Stimulated activated CD4-positive, alpha-beta T cell treated with anti-CD3 and anti-CD28 coated beads, Interleukin-12 subunit alpha, Interleukin-12 subunit beta, amount 100 ng/mL, for 24 hours (primary cell): ENCODE measurements around the gene ANXA4.
"Not testable (repeated sequence)": the region's sequence is repeated elsewhere in the genome, so short reads cannot be mapped to it uniquely, and the experiment has no call there.

Source experiments
- DNase-seq, 2 experiments: peaks; one replicate each; pipeline ENCODE4 v3.0.0-alpha.2; 2020; ENCODE audit warnings: low read depth in 2 of 2

Gene ANXA4

DNA sequence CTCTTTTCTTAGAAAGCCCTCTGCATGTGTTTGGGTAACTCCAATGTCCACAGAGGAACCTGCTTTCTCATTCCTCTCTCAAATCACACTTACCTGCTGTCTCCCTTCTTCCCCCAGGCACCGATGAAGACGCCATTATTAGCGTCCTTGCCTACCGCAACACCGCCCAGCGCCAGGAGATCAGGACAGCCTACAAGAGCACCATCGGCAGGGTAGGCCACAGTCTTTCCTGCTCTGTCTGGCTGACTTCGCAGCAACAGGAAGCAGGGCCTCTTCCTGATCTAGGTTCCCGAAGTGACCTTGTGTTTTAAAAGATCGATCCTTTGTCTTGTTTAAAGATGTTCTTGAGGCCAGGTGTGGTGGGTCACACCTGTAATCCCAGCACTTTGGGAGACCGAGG, 62.5 kb downstream of the ANXA4 start:
- no peak for DNase-seq

DNA sequence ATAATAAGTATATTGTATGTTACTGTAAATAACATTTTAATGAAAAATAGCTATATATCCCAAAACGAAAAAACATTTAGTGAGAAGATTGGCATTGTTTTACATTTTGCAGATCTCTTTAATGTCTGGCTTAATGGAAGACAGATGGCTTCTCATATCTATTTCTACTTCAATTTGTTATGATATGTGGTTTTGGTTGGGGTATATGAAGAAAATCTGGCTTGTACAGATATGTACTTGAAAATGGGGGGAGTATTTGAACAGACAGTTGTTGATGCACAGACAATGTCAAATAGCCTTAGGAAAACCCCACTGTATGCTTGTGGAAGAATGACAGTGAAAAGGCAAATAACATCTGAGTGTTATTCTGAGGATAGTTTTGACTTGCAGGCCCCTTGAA, 64.0 kb downstream of the ANXA4 start:
- no peak for DNase-seq

DNA sequence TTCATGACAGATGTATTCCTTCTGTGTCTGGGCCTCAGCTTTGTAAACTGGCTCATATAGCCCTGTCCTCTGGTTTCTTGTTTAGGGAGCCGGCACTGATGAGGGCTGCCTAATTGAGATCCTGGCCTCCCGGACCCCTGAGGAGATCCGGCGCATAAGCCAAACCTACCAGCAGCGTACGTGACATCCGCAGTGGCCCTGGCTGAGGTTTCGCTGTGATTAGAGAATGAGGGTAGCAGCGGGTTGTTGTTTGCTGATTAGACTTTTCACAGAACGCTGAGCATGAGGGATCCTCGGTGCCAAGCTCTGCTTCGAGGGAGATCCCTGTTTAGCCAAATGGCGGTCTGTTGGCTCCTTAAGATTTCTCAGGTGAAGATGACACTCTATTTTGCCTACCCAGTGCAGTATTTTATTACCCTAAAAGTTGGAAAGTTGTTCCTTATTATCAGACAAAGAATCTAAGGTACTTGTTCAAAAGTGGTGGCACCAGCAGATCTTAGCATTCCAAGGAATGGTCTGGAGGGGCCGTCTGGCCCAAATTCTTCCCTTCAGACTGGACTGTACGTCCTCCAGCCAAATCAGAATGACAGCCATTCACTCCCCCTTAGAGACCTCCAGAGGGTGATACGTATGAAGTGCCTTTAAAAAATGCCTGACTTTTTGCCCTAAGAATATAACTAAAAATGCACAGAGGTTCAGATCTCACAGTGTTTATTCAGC, 66.0 kb downstream of the ANXA4 start:
- DNase-seq: no peak

DNA sequence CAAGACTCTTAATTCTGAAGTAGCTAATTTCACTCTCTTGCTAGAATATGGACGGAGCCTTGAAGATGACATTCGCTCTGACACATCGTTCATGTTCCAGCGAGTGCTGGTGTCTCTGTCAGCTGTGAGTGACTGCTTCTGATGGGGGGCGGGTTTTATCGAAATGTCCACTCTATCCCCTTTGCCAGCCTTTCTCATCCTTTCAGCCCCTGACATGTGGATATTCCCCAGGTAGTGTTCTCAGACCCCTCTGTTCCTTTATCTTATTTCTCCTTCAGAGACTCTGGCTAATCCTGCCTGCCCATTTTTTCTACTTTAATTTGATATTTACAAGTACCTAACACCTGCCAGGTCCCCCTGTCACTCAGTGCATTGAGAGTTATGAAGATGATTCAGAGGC, 68.6 kb downstream of the ANXA4 start:
- no peak for DNase-seq

DNA sequence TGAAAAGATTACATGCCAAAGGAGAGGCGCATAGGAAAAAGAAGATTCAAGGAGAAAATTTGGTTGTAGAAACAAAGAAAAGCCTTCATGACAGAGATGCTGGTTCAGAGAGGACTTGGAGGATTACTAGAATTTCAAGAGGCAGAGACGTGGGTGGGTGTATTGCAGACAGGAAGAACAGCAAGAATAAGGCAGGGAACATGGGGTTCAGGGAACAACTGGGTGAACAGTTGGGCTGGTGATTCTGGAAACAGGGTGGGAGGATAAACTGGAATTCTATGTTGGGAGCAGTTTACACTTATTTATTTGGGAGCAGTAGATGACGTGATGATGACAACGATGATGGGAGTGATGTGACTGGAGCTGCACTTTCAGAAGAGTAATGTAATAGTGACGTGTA, 69.1 kb downstream of the ANXA4 start:
- no peak for DNase-seq

DNA sequence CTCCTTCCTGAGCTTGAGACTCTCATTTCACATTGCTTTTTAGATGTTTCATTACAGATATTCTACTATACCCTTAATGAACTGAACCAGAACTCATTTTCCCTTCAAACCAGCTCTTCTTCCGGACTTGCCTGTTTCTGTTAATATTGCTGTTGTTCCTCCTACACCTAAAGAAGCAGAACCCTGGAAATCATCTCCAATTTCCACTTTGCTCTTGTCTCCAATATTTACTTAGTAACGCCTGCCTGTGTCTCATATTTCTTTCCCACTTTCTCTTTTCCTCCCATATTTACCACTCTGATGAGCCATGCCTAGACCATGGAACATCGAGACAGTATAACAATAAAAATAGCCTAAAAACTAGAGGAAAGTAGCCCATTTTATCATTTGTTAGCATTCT, 69.7 kb downstream of the ANXA4 start:
- no peak for DNase-seq

DNA sequence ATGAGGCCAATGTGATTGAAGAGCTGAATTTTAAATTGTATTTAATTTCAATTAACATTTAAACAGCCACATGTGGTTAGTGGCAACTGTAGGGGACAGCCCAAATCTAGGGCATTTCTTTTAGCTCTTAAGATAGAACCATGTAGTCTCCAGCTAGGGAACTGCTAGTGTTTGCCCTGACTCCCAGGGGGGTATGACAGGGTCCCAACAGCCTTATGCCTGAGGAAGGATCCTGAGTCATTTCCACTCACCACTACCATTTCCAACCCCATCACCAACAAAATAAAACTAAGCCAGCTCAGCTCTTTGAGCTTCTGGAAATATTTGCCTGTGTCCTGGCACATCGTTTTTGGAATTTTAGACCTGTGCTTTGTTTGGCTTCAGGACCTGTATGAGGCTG, 73.8 kb downstream of the ANXA4 start:
- no peak for DNase-seq

DNA sequence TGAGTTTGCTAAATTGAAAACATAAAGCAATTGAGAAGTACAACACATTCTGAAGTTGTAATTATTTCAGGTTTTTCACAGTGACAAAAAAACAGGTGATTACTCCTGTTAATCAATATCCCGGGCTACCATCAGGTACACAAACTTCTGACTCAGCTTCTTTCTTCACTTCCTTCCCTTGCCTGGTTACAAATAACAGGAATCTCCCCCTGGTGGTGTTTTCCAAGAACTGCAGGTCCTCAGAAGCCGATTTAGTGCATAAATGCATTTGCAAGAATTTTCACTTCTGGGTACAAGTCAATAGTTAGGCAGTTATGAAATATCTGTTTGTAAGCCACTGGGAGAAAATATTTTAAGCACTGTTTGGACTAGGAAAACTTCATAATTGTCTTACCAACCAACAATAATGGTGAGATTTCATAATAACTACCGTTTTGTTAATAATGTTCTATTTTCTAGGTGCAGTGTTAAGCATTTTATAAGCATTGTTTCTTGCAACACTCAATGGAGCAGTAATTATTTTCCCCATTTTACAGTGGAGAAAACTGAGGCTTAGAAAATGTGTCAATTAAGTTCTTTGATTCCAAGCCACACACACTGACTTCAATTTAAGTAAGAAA, 75.1 kb downstream of the ANXA4 start:
- DNase-seq: peak; percentile 39 to 61

DNA sequence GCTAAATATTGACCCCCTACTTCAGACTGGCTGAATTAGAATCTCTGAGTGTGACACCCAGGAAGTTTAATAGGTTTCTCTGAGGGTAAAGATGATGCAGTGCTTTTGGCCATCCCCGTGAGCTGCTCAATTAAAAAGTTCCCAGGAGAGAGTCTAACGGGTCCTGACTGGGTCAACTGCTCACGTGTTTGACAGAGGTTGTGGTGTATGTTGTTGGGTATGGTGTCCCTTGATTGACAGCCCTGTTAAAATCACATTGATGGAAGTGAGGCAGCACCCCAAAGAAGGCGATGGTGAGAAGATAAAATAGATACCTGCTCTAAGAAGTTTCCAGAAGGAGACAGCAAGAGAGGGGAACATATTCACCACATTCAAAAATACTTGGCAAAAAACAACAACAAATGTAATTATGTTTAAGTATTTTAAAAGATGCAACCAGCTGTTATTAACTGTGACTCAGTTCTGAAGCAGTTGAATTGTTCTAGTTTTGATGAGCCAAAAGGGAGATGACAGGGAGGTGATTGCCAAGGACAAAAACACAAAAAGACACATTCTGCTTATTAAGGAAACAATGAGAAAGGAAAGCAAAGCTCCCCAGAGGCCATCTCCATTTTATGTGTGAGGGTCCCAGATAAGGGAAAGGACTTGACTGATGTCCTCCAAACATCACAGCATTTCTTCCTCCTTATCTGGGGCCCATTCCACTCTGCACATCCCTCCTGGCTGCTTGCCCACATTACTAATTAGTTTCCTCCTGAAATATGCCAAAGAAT, 76.0 kb downstream of the ANXA4 start:
- no peak for DNase-seq

DNA sequence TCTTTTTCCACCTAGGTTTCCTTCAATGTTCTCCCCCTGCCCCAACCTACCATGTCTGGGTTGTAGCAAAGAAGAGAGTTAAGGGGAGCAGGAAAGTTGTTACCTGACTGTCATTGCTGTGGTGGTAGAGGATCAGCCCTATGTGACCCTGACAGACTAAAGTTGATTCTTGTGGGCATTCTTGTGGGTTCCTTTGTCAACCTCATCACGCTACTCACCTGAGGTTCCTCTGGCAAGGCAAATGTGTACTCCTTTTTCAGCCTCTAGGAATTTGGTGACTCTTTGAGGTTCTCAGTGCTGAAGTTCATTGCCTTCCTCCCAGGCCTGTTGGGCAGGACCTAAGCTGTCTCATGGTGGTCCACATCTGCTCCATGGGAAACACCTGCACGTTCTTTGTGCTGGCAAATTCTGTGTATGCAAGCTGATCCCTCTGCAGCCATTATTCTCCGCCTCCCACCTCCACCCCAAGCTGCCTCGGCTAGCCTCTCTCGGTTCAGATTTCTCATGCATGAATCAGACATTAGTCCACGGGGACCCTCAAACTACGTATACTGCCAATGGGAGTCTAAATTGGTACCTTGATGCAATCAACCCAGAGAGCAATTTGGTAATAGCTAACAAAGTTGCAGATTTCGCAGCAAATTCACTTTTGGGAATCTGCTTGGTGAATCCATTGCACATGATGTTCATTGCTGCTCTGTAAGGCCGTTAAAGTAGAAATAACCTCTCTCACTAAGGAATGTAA, 86.0 kb downstream of the ANXA4 start:
- no peak for DNase-seq

DNA sequence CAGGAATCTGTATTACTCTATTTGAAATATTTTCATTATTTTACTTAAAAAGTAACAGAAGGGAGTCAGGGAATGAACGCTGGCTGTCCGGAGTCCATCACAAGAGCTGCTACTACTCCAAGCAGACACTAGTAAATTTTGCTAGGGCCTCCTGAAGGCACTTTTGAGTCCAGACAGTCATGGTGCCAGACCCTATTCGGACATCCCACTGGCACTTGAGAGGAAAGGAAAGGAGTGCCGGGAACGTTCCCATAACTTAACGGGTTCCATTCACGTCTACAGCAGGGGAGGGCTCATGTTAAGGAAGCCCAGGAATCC, 87.0 kb downstream of the ANXA4 start:
- DNase-seq: no peak

DNA sequence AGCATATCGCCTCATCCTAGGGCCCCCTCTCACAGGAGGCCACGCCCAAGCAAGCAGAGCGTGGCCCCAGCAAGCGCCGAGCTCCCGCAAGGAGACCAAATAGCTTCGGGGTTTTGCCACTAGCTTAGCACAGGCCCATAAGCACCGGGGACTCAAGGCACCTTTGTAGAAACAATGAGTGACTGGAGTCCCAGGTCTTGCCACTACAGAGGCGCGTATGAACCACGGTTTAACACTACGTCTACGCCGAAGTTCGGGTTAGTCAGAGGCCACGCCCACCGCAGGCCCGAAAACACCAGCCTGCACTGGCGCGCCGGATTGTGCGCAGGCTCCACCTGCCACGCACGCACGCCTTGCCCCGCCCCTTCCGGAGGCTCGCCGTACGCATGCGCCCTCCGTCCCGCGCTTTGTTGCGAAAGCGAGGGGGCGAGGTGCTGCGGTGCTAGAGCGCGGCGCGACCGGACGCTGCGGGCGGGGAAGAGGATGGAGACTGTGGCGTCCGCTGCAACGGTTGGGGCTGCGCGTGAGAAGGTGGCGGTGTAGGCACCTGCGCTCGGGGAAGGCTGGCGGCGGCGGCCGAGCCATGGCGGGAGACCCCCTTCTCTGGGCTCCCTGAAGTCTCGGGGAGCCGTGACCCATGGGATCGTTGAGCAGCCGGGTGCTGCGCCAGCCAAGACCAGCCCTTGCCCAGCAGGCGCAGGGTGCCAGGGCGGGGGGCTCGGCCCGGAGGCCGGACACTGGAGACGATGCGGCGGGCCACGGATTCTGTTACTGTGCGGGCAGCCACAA, 87.5 kb downstream of the ANXA4 start, which contains the start of gene GMCL1:
Gene GMCL1 (plus strand): TSS at position 405 of the 789 bp plus-strand sequence. CDS start 233 bp downstream, at position 638.
- DNase-seq: peak; percentile 97 to 98

DNA sequence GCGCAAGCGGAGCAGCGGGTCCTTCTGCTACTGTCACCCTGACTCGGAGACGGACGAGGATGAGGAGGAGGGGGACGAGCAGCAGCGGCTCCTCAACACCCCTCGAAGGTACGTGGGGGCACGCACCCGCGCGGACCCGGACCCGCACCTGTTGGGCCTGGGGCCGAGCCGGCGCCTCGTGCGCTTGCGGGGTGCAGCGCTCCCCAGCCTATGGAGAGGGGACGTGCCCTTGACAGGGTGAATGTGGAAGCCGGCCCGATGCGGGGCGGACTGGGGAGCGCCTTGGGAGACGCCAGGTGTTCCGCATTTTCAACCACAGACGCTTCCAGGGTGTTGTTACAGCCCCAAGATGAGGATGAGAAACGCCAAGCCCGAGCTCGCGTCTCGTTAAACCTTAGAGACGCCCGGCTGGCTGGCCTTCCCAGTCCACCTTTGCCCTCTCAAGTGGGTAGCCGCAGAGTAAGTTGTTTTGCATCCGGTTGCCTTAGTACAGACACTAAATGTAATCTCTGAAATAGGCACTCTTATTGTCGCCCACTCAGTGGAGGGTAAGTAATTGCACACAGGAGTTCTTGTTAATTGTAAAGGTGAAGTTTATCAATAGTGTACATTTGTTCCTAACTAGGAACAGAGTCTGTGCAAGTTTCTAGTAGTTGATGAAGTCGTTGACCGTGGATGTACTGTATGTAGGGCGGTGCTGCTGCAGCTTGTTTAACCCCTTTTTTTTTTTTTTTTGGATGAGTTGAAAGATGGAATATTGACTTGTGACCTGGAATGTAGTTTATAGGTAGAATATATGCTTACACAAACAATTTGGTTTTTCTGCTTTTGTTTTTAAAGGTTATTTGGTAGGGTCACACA, 88.3 kb downstream of the ANXA4 start:
- peak; percentile 20 to 24 for DNase-seq

DNA sequence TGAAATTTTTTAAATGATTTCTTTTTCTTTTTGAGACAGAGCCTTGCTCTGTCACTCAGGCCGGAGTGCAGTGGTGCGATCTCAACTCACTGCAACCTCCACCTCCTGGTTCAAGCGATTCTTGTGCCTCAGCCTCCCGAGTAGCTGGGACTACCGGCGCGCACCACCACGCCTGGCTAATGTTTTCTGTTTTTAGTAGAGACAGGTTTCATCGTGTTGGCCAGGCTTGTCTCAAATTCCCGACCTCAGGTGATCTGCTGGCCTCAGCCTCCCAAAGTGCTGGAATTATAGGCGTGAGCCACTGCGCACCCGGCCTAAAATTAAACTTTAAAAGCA, 88.9 kb downstream of the ANXA4 start:
- DNase-seq: not testable (repeated sequence)

DNA sequence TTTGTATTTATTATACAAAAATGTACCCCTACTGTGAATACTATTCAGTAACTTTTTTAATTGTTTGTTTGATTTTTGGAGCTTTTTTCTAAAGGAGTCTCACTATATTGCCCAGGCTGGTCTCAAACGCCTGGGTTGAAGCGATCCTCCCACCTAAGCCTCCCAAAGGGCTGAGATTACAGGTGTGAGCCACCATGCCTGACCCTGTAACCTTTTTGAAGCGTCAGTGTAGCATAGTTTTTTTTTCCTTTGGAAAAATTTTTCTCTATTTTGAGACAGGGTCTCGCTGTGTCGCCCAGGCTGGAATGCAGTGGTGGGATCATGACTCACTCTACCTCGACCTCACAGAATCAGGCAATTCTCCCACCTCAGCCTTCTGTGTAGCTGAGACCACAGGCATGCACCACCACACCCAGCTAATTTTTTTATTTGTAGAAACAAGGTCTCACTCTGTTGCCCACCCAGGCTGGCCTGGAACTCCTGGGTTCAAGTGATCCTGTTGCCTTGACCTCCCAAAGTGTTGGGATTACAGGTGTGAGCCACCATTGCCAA, 89.5 kb downstream of the ANXA4 start:
- no peak for DNase-seq

DNA sequence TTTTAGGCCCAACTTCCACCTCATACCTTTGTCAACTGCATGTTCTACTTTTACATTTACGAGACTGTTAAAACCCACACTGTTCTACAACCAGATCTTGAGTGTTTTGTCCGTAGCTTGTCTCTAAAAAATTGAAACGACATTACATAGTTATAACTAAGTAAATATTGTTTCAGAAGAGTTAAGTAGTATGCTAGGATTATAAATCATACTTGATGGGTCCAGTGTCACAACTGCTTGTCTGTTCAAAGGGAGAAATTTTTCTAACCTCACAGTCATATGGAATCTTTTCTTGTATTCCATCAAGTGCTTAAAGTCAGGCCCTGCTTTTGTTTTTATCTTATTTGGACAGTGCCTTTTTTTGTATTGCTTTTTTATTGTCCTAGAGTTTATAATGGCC, 91.8 kb downstream of the ANXA4 start:
- no peak for DNase-seq

DNA sequence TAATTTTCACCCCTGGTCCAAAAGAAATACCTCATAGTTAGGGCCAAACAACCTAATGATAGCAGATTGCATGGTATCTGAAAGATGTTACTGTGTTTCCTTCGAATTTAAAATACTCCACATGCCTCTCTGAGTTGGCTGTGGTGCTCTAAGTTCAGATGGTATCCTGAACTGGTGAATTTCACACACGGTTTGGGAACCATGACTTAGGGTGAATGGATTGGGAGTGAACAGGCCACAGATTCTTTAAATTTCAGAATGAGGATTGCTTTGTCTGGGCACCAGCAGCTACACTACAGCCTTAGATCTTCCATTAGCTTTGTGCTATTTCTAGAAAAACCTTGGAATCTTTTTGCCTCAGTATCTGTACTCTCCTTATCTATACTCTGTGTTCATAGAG, 93.7 kb downstream of the ANXA4 start:
- no peak for DNase-seq

DNA sequence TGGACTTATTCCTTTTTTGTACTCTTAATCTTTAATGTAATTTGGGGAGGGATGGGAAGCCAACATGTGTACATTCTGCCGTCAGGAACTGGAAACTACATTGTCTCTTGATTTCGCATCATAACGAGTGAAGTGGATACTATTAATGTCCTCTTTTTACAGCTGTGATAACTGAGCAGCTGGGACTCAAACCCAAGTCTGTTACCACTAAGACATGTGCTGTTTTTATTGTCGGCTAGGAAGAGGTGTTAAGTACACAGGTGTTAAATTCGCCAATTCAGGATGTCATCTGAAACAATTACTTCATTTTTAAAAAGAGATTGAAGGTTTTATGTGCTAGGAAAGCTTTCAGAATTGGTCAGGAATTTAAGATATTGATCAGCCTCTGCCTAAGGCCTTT, 94.4 kb downstream of the ANXA4 start:
- no peak for DNase-seq

DNA sequence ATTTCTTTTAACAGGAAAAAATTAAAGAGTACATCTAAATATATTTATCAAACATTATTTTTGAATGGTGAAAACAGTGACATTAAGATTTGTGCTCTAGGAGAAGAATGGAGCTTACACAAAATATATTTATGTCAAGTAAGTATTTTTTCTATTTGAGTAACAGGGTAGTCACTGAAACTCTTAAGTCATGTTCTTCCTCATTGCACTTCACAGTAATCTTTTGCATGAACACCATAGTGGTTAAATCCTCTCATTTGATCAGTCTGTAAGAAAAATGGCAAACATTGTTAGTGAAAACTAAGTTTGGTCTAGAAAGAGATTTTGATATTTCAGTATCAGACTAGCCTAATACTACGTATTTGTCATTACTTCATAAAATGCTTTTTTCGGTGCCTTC, 95.6 kb downstream of the ANXA4 start:
- no peak for DNase-seq

DNA sequence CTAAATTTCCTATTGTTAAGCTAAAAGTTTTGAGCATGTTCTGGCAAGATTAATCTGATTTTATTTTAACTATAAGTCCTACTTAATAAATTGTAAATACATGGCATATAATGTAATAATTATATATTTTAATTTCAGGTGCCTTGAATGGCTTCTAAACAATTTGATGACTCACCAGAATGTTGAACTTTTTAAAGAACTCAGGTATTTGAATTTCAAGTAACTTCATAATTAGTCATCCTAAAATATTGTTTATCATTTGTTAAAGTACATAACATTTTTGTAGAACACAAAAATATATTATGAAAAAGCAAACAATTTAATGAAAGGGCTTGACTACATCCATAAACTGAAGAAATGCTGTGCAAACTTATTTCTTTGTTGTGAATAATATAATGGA, 102.1 kb downstream of the ANXA4 start:
- no peak for DNase-seq
